GM19467 (cell line): ENCODE measurements around the gene PLEKHG3.

ENCODE experiments used
- ATAC-seq: cut with Tn5 transposase; IDR thresholded peaks from one replicate; pipeline ENCODE4 v1.9.1; 2021; ENCODE audit warnings: mild to moderate bottlenecking, moderate library complexity; ENCODE audit not compliant: unreplicated experiment

Gene PLEKHG3

GRCh38 chr14:64762044-64763034 is 58.1 kb downstream of the PLEKHG3 start:
- ATAC-seq = no peak

GRCh38 chr14:64763085-64763782 is 59.0 kb downstream of the PLEKHG3 start:
- no peak for ATAC-seq

- ATAC-seq = no peak
Measured at GRCh38 chr14:64763801-64764621, 59.8 kb downstream of the PLEKHG3 start.

GRCh38 chr14:64764641-64765520 is 60.7 kb downstream of the PLEKHG3 start:
- ATAC-seq = no peak

GRCh38 chr14:64765740-64766302 is 61.6 kb downstream of the PLEKHG3 start:
- ATAC-seq = no peak

- ATAC-seq = no peak
Measured at GRCh38 chr14:64766430-64767151, 62.4 kb downstream of the PLEKHG3 start.

- no peak for ATAC-seq
Measured at GRCh38 chr14:64767215-64767964, 63.2 kb downstream of the PLEKHG3 start.

- no peak for ATAC-seq
Measured at GRCh38 chr14:64768401-64769095, 64.3 kb downstream of the PLEKHG3 start.

- ATAC-seq = no peak
Measured at GRCh38 chr14:64769096-64770020, 65.1 kb downstream of the PLEKHG3 start.

GRCh38 chr14:64770751-64771150 is 66.5 kb downstream of the PLEKHG3 start:
- ATAC-seq = no peak

- ATAC-seq = no peak
Measured at GRCh38 chr14:64771161-64771560, 66.9 kb downstream of the PLEKHG3 start.

- ATAC-seq = no peak
Measured at GRCh38 chr14:64772397-64772950, 68.2 kb downstream of the PLEKHG3 start.

- ATAC-seq = no peak
Measured at GRCh38 chr14:64773046-64773445, 68.8 kb downstream of the PLEKHG3 start.

- no peak for ATAC-seq
Measured at GRCh38 chr14:64773577-64773976, 69.4 kb downstream of the PLEKHG3 start.

- no peak for ATAC-seq
Measured at GRCh38 chr14:64774272-64774671, 70.0 kb downstream of the PLEKHG3 start.

- ATAC-seq = no peak
Measured at GRCh38 chr14:64775081-64775777, 71.0 kb downstream of the PLEKHG3 start.
